GM19467 (cell line): ENCODE measurements around the gene OPCML.

Experiments
- ATAC-seq: cut with Tn5 transposase; IDR thresholded peaks from one replicate; pipeline ENCODE4 v1.9.1; 2021; ENCODE audit warnings: mild to moderate bottlenecking, moderate library complexity; ENCODE audit not compliant: unreplicated experiment

OPCML gene

DNA sequence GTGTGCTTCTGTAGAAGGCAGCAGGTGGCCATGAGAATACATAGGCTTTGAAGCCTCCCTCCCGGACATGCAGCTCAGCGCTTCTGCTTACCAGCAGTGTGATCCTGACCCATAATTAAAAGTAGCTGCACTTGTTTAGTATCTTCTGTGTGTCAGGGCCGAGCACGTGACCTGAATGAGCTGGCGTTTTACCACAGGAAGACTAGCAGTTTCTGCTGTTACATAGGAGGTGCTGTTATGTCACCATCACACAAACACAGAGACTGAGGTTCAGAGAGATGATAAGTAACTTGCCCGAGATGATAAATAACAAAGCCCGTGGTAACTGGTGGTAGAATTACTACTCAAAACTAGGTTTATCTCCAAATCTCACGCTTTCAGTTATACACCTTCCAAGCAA is 329.5 kb downstream of the OPCML start:
- ATAC-seq, result no peak

DNA sequence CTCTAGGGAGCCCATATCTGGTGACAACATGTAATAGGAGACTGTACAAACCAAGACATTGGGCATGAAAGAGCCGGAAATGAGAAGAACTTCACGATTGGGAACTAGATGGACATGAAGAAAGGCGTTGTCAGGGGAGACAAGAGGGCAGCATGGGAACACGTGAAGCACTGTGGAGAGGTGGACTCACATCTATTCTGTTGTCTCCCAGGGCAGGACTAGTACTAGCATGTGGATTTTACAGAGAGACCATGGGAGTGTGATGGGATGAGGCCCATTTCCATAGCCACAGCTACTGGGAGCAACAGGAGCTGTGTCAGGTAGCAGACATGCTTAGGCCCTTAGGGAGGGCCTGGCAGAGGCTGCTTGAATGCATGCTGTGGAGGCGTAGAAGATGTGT is 333.9 kb downstream of the OPCML start:
- no peak for ATAC-seq

DNA sequence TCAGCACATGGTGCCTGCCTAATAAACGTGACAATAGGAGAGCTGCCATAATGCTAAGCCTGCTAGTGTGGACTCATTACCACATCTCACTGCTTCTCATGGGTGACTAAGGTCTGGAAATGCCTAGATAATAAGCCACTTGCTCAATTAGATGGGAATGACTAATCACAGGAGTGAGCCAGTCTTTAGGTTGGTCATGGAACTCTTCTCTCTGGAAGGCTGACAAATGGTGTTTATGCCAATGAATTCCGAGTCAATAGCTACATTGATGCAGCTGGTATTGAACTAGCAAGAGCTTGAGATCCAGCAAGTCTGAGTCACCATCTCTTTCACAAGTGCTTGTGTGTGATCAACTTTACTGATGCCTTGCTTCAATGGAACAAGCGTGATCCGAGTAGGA is 334.9 kb downstream of the OPCML start:
- no peak for ATAC-seq

GRCh38 chr11:133191931-133192330 is 340.4 kb downstream of the OPCML start:
- no peak for ATAC-seq

GRCh38 chr11:133181667-133182066 is 350.6 kb downstream of the OPCML start:
- ATAC-seq, result no peak

DNA sequence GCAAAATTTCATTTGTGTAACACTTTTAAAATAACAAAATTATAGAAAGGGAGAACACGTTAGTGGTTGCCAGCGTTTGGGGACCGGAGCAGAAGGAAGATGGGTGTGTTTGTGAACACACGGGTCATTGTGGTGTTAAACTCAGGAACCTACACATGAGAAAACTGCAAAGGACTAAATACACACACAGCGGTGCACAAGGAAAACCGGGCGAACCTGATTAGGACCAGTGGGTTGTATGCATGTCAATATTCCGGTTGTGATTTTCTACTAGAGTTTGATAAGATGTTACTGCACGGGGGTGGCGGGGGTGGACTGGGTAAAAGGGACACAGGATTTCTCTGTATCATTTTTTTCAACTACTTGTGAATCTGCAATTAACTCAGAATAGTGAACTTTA is 351.2 kb downstream of the OPCML start:
- ATAC-seq, result no peak

- no peak for ATAC-seq
These were observed 352.1 kb downstream of the OPCML start for GRCh38 chr11:133180201-133180600.

- ATAC-seq, result no peak
These were observed 355.6 kb downstream of the OPCML start for GRCh38 chr11:133176748-133177147.

DNA sequence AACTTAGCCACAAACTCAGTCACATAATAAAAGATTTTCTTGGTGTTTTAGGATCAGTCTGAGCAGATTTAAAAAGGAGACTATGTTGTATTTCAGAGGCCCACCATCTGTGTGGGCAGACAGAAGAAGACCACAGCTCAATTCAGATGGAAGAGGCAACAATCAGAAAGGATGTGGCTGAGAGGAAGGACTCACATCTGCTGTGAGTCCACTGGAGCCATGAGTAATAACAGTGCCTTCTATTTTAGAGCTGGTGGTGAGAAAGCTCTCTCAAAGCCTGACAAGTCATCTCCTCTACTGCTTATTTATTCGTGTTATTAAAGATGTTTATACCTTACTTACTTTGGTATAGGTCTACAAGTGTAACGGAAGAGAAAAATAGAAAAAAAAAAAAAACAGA is 357.2 kb downstream of the OPCML start:
- no peak for ATAC-seq

DNA sequence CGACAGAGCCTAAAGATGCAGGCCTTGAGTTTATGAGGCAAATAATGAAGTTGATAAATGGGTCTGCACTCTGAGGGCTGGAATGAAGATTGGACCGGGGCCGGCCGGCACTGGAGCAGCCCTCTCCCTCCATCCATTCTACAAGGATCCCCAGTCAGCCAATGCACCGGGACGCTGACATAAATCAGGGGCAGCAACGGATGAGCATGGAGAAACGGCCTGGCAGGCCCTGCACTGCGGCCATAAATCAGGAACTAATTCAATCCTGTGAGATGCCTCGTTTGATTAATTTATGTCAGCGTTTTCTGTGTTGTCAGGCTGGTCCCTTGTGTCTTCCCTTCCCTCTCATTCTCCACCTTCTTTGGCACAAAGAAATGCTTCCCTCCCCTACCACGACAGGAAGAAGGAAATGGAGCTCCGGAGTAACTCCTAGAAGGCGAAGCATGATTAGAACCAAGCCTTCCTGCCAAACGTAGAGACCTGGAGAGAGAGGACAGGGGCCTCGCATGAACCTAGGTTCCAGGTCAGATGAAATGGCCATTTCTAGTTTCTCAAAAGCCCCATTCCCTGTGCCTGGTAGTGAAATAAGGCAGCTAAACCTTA is 358.4 kb downstream of the OPCML start:
- ATAC-seq, result no peak

DNA sequence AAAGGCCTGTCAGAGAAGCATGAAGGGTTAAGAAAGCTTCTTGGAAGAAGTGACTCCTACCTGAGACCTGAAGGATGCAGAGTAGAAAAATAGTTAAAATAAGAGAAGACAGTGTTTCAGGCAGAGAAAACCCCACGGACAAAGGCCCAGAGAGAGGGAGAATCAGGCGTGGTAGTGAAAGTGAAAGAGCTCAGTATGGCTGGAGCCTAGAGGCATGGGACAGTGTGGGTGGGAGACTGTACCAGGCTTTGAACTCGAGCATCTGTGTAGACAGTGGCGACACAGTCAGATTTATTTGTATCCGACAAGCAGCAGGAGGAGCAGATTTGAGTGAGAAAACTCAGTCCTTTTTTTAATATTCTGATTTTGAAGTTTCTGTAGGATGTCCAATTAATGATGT is 360.0 kb downstream of the OPCML start:
- no peak for ATAC-seq

- no peak for ATAC-seq
These were observed 360.9 kb downstream of the OPCML start for GRCh38 chr11:133171374-133171773.

GRCh38 chr11:133168016-133168415 is 364.3 kb downstream of the OPCML start:
- ATAC-seq, result no peak

DNA sequence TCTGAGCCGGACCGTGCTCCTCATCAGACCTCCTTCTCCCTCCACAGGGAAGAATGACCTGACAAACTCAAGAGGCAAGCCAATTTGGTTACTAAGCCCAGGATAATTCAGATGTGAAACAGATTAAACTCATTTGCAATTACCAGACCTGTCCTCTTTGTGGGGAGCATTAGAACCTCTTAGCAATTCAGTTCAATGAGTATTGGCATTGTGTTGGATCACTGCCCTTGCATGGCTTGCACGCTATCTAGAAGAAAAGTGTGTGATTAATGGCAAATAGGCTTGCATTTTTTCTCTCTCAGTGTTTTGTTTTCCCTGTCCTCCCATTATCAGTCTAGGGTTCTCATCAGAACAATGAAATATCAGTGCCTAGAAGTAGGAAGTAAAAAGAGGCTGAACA is 365.6 kb downstream of the OPCML start:
- no peak for ATAC-seq

DNA sequence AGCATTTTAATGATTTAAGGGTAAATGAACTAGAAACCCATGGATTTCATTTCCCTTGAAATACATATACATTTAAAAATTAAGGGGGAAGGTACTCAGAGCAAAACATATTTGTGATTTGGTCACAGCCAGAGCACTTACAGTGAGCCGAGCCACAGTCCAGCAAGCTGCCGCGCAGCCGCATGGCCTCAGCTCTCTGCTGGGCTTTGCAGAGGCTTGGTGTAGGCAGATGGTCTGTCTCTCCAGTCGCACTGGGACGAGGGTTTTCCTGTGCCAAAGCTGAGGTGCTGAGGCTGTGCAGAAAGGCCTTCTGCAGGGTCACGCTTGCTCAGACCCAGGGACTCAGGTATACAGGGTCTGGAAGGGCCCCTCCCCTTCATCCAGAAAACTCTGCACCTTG is 367.3 kb downstream of the OPCML start:
- ATAC-seq, result no peak

- peak; percentile 66 for ATAC-seq
These were observed 368.6 kb downstream of the OPCML start for GRCh38 chr11:133163463-133164419.

DNA sequence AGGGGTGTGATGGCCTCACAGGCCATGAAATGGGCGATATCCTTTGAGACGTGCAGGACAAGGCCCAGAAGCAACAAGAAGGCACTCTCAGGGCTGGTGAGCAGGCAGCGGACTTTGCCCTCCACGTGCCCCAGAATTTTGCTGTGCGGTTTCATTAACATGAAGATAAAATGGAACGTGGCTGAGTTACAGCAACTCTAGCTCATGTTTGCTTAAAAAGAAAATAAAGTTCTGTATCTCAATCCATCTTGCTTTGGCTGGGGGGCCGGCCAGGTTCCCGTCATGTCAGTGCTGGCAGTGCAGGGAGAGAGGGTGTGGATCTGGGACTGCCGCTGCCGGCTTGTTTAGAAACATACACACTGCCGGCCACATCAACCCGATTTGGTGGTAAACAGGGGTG is 370.1 kb downstream of the OPCML start:
- no peak for ATAC-seq

- ATAC-seq, result no peak
These were observed 371.5 kb downstream of the OPCML start for GRCh38 chr11:133160754-133161153.

- no peak for ATAC-seq
These were observed 375.1 kb downstream of the OPCML start for GRCh38 chr11:133156986-133157745.

- no peak for ATAC-seq
These were observed 377.5 kb downstream of the OPCML start for GRCh38 chr11:133154781-133155180.

- no peak for ATAC-seq
These were observed 378.2 kb downstream of the OPCML start for GRCh38 chr11:133154076-133154475.

GRCh38 chr11:133153031-133153430 is 379.3 kb downstream of the OPCML start:
- no peak for ATAC-seq
